Large intestine (tissue), 3 donors: Measurements from ENCODE around the gene LAMC3. TPM values are rescaled to one million over a fixed set of nuclear protein-coding genes. Genes with fewer than 3 reads are reported as not detected.

ENCODE experiments used
- DNase-seq, 2 donors: peaks; one replicate each; pipeline versions ENCODE4 v3.0.0 to v3.0.0-alpha.2; 2013
- H3K27ac ChIP-seq: one replicate; pipeline ENCODE4 v1.5.1; 2013; ENCODE audit warnings: low read length
- H3K27me3 ChIP-seq: 2 replicates; pipeline ENCODE4 v1.6.1; 2013; ENCODE audit warnings: low read length; ENCODE audit not compliant: control insufficient read depth, insufficient read depth
- H3K36me3 ChIP-seq: 2 replicates; pipeline ENCODE4 v1.6.1; 2013; ENCODE audit warnings: low read length; ENCODE audit not compliant: control insufficient read depth, insufficient read depth
- H3K4me1 ChIP-seq: one replicate; pipeline ENCODE4 v1.6.1; 2013; ENCODE audit warnings: low read length; ENCODE audit not compliant: control insufficient read depth, insufficient read depth
- H3K4me3 ChIP-seq: one replicate; pipeline ENCODE4 v1.5.1; 2013; ENCODE audit warnings: low read length
- H3K9me3 ChIP-seq: one replicate; pipeline ENCODE4 v1.6.1; 2013; ENCODE audit warnings: mild to moderate bottlenecking, low read depth, low read length, moderate library complexity; ENCODE audit not compliant: control insufficient read depth
- WGBS: methylation state at CpG from one replicate; pipeline ENCODE4 v1.1.5; 2013; ENCODE audit warnings: low lambda C conversion rate; ENCODE audit not compliant: insufficient coverage; 5-methylcytosine and 5-hydroxymethylcytosine counted together
- polyA plus RNA-seq: library from polyadenylated mRNA; unstranded; fragments of 120-200 nt; gene quantifications from one replicate; pipeline ENCODE4 v1.2.1, GENCODE V29; 2013

LAMC3 gene
- polyA plus RNA-seq, 1 donor = 0.66 TPM

GRCh38 chr9:131037335-131038255 lies 28.6 kb downstream of the LAMC3 start:
- H3K4me3 ChIP-seq = no peak overlapping the region
- H3K9me3 ChIP-seq = no peaks in the 10 kb centered on the region
- DNase-seq = no peak
- no peaks in the 10 kb centered on the region for H3K27me3 ChIP-seq
- H3K27ac ChIP-seq = no peak overlapping the region
- no peaks in the 10 kb centered on the region for H3K36me3 ChIP-seq
- no peaks in the 10 kb centered on the region for H3K4me1 ChIP-seq
- WGBS = no CpG with 5 or more reads among the region's 26 CpGs

GRCh38 chr9:131038256-131039128 lies 29.5 kb downstream of the LAMC3 start:
- H3K9me3 ChIP-seq = no peaks in the 10 kb centered on the region
- no peak overlapping the region for H3K27ac ChIP-seq
- no peaks in the 10 kb centered on the region for H3K27me3 ChIP-seq
- H3K4me1 ChIP-seq = no peaks in the 10 kb centered on the region
- H3K36me3 ChIP-seq = no peaks in the 10 kb centered on the region
- DNase-seq = no peak
- 93% methylated on average over 3 of the region's 19 CpGs for WGBS
- H3K4me3 ChIP-seq = no peak overlapping the region

- no peaks in the 10 kb centered on the region for H3K9me3 ChIP-seq
- H3K4me1 ChIP-seq = no peaks in the 10 kb centered on the region
- no peak overlapping the region for H3K27ac ChIP-seq
- no peaks in the 10 kb centered on the region for H3K27me3 ChIP-seq
- no peak overlapping the region for H3K4me3 ChIP-seq
- no CpG with 5 or more reads among the region's 18 CpGs for WGBS
- no peaks in the 10 kb centered on the region for H3K36me3 ChIP-seq
- DNase-seq = no peak
These were observed 30.4 kb downstream of the LAMC3 start for GRCh38 chr9:131039129-131039954.

- Histone ChIP-seq H3K4me3 (no peak overlapping the region), H3K36me3 (no peaks in the 10 kb centered on the region), H3K9me3 (no peaks in the 10 kb centered on the region), H3K27ac (no peak overlapping the region), H3K4me1 (no peaks in the 10 kb centered on the region), H3K27me3 (no peaks in the 10 kb centered on the region)
- no peak for DNase-seq
These were observed 33.7 kb downstream of the LAMC3 start for GRCh38 chr9:131042666-131043065.

GRCh38 chr9:131043087-131043486 lies 34.1 kb downstream of the LAMC3 start:
- WGBS = no CpG with 5 or more reads among the region's 2 CpGs
- no peak overlapping the region for H3K27ac ChIP-seq
- no peak for DNase-seq
- no peaks in the 10 kb centered on the region for H3K36me3 ChIP-seq
- no peaks in the 10 kb centered on the region for H3K9me3 ChIP-seq
- no peaks in the 10 kb centered on the region for H3K4me1 ChIP-seq
- H3K27me3 ChIP-seq = no peaks in the 10 kb centered on the region
- H3K4me3 ChIP-seq = no peak overlapping the region

GRCh38 chr9:131043646-131044045 lies 34.7 kb downstream of the LAMC3 start:
- H3K9me3 ChIP-seq = no peaks in the 10 kb centered on the region
- H3K36me3 ChIP-seq = no peaks in the 10 kb centered on the region
- H3K27ac ChIP-seq = no peak overlapping the region

GRCh38 chr9:131045300-131046092 lies 36.5 kb downstream of the LAMC3 start:
- WGBS = no CpG with 5 or more reads among the region's 16 CpGs
- DNase-seq = no peak

More at GRCh38 chr9:131043646-131044045, 34.7 kb downstream of the LAMC3 start:
- no peak for DNase-seq
- no peaks in the 10 kb centered on the region for H3K27me3 ChIP-seq
- H3K4me1 ChIP-seq = no peaks in the 10 kb centered on the region
- no peak overlapping the region for H3K4me3 ChIP-seq
- WGBS = no CpG with 5 or more reads among the region's 6 CpGs

GRCh38 chr9:131046093-131046380 lies 37.1 kb downstream of the LAMC3 start:
- Histone ChIP-seq H3K9me3 (no peaks in the 10 kb centered on the region), H3K4me1 (no peaks in the 10 kb centered on the region), H3K27me3 (peaks cover 2% of the 10 kb centered on the region), H3K4me3 (no peak overlapping the region), H3K36me3 (no peaks in the 10 kb centered on the region), H3K27ac (no peak overlapping the region)
- no CpG with 5 or more reads among the region's 3 CpGs for WGBS
- no peak for DNase-seq

More at GRCh38 chr9:131045300-131046092, 36.5 kb downstream of the LAMC3 start:
- Histone ChIP-seq H3K4me1 (no peaks in the 10 kb centered on the region), H3K9me3 (no peaks in the 10 kb centered on the region), H3K27me3 (peaks cover 2% of the 10 kb centered on the region), H3K4me3 (no peak overlapping the region), H3K36me3 (no peaks in the 10 kb centered on the region), H3K27ac (no peak overlapping the region)

GRCh38 chr9:131046581-131047202 lies 37.7 kb downstream of the LAMC3 start:
- no peak overlapping the region for H3K4me3 ChIP-seq
- no peaks in the 10 kb centered on the region for H3K36me3 ChIP-seq
- H3K4me1 ChIP-seq = no peaks in the 10 kb centered on the region
- H3K9me3 ChIP-seq = no peaks in the 10 kb centered on the region
- DNase-seq = peak; percentile 42 to 56
- no peak overlapping the region for H3K27ac ChIP-seq
- peaks cover 2% of the 10 kb centered on the region for H3K27me3 ChIP-seq
- no CpG with 5 or more reads among the region's 35 CpGs for WGBS
